Right lobe of liver (tissue), 6 donors: ENCODE data around the gene NFRKB. TPM values are rescaled to one million over a fixed set of nuclear protein-coding genes. Genes with fewer than 3 reads are reported as not detected.

Experiments used
- ATAC-seq, 4 donors: fragments of 200-7000 bp; cut with Tn5 transposase; one replicate each; pipeline ENCODE4 v1.9.1; 2020; ENCODE audit warnings: mild to moderate bottlenecking in 4 of 4, moderate library complexity in 4 of 4
- DNase-seq, 3 donors: peaks; one replicate each; pipeline ENCODE4 v3.0.0-alpha.2; 2020
- H3K27ac ChIP-seq, 3 donors: fragments of 200-600 bp; one replicate each; pipeline ENCODE4 v1.8.0; 2022
- H3K27me3 ChIP-seq, 2 donors: fragments of 200-600 bp; one replicate each; pipeline ENCODE4 v1.8.0; 2022
- H3K36me3 ChIP-seq, 4 donors: fragments of 200-600 bp; sonication (generic) in 1 of 4; one replicate each; pipeline versions ENCODE4 v1.5.1 to v1.8.0; 2017 to 2022; ENCODE audit warnings: control low read depth in 1 of 4
- H3K4me1 ChIP-seq, 4 donors: fragments of 200-600 bp; sonication (generic) in 1 of 4; one replicate each; pipeline versions ENCODE4 v1.5.1 to v1.8.0; 2017 to 2022; ENCODE audit warnings: control low read depth in 1 of 4
- H3K4me3 ChIP-seq, 3 donors: fragments of 200-600 bp; one replicate each; pipeline ENCODE4 v1.8.0; 2022
- H3K9me3 ChIP-seq, 4 donors: fragments of 200-600 bp; sonication (generic) in 1 of 4; one replicate each; pipeline versions ENCODE4 v1.5.1 to v1.8.0; 2017 to 2022; ENCODE audit warnings: control low read depth in 1 of 4
- CTCF ChIP-seq, 4 donors: fragments of 200-600 bp in 3 of 4; fragments of 450-650 bp in 1 of 4; IDR thresholded peaks; one replicate each; pipeline versions ENCODE4 v1.5.1 to v1.8.0; 2016 to 2022; ENCODE audit warnings: antibody characterized with exemption in 4 of 4, mild to moderate bottlenecking in 2 of 4
- POLR2A ChIP-seq: fragments of 450-650 bp; IDR thresholded peaks from one replicate; pipeline ENCODE4 v1.6.1; 2017; ENCODE audit warnings: antibody characterized with exemption, mild to moderate bottlenecking
- WGBS: methylation state at CpG from one replicate; pipeline ENCODE4 v1.1.6; 2018; ENCODE audit warnings: low coverage, low lambda C conversion rate; ENCODE audit not compliant: insufficient coverage; ENCODE audit errors: missing lambda C conversion rate; 5-methylcytosine and 5-hydroxymethylcytosine counted together
- intact Hi-C, 2 donors: fragments of 100-400 bp; cut with DNase I; formaldehyde crosslinking; loops; one replicate each; pipeline versions ENCODE4 v1.11.2 to v1.14.1; 2022
- total RNA-seq, 6 experiments: library from RNA; depleted of rRNA in 2 of 6; stranded (reverse); fragments of >200 nt in 2 of 6; fragmentation: NEBNext Ultra II Directional in 3 of 6; extraction: Animal tissue kit (Norgen Biotek cat#: 25700) in 3 of 6; gene quantifications; one replicate each; pipeline versions ENCODE4 v1.1.0 to v1.2.4, GENCODE V29; 2016 to 2023
- donor health status: DM: no; HTN: yes; CAD: no.
- donor health status: DM: no; HTN: no; CAD: no.
- donor health status: DM: no; HTN: no; CAD: no.
- donor health status: DM: no; HTN: yes; CAD: no.
- donor health status: DM: no; HTN: yes; CAD: no.

NFRKB gene
- total RNA-seq, 6 experiments from 2014 or later, result 9.5 to 15.0 (median 11.4) TPM

- Histone ChIP-seq H3K4me3 (no peak overlapping the region), H3K9me3 (no peaks in the 10 kb centered on the region), H3K27ac (no peak overlapping the region), H3K4me1 (no peaks in the 10 kb centered on the region), H3K36me3 (peaks cover 0 to 36% (median 7%) of the 10 kb centered on the region in 4 donors), H3K27me3 (no peaks in the 10 kb centered on the region)
- no peak for ATAC-seq
- DNase-seq, result no peak
- 49% methylated on average over 3 of the region's 3 CpGs for WGBS
- no peak for TF ChIP-seq POLR2A
- TF ChIP-seq CTCF (IDR thresholded peaks at IDR 0.05), result no peak
- intact Hi-C loops, result no loop called here
Observed at GRCh38 chr11:129911298-129911697, 15.9 kb upstream of the NFRKB start.

- Histone ChIP-seq H3K27me3 (no peaks in the 10 kb centered on the region), H3K27ac (no peak overlapping the region), H3K4me1 (no peaks in the 10 kb centered on the region), H3K4me3 (no peak overlapping the region), H3K36me3 (peaks cover 0 to 27% (median 7%) of the 10 kb centered on the region in 4 donors), H3K9me3 (no peaks in the 10 kb centered on the region)
- ATAC-seq, result no peak
- no peak for DNase-seq
- TF ChIP-seq CTCF (IDR thresholded peaks at IDR 0.05), result no peak
- TF ChIP-seq POLR2A, result no peak
- intact Hi-C loops, result no loop called here
- WGBS, result 87% methylated on average over 6 of the region's 7 CpGs
Observed at GRCh38 chr11:129910360-129910759, 15.0 kb upstream of the NFRKB start.

- Histone ChIP-seq H3K27ac (no peak overlapping the region), H3K4me3 (no peak overlapping the region), H3K9me3 (no peaks in the 10 kb centered on the region), H3K4me1 (no peaks in the 10 kb centered on the region), H3K27me3 (no peaks in the 10 kb centered on the region), H3K36me3 (peaks cover 0 to 16% (median 4%) of the 10 kb centered on the region in 4 donors)
- DNase-seq (no peak), ATAC-seq (no peak)
- 98% methylated on average over 6 of the region's 8 CpGs for WGBS
- TF ChIP-seq CTCF (IDR thresholded peaks at IDR 0.05) (no peak), POLR2A (no peak)
- intact Hi-C loops, result no loop called here
Observed at GRCh38 chr11:129905402-129905801, 10.0 kb upstream of the NFRKB start.

DNA sequence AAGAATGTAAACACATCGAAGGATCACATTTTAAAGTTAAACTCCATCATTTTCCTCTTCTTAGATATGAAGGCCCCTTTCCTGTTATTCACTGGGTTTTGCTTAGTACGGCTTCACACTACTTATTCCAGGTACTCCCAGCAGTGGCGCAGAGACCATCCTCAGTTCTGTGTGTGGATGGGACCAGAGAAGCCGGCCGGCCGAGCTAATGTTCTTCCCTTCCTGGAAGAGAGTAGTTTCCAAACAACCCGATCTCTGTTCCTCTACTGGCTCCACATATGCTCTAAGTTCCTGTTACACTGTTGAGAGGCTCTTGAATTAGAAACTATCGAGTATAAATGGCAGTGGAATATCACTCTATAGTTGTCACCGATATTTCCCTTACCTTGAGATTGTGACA lies 684 bp upstream of the NFRKB start:
- H3K27ac ChIP-seq, result peak overlapping the region in 2 of 3 donors; percentile 63 to 75
- peaks cover 0 to 15% (median 6%) of the 10 kb centered on the region in 4 donors for H3K36me3 ChIP-seq
- intact Hi-C loops, result no loop called here
- WGBS, result 55% methylated on average over 9 of the region's 9 CpGs
- DNase-seq, result no peak
- no peaks in the 10 kb centered on the region for H3K9me3 ChIP-seq
- ATAC-seq, result peak in 3 of 4 donors; percentile 4 to 8 (median 6)
- no peaks in the 10 kb centered on the region for H3K27me3 ChIP-seq
- H3K4me1 ChIP-seq, result peaks cover 0 to 7% (median 0%) of the 10 kb centered on the region in 4 donors
- TF ChIP-seq POLR2A (no peak), CTCF (IDR thresholded peaks at IDR 0.05) (no peak)
- H3K4me3 ChIP-seq, result peak overlapping the region; percentile 78 to 90 (median 87)
